Epithelial cell of prostate (primary cell): ENCODE results near the gene CXCL12.

Experiments
- DNase-seq: peaks from one replicate; pipeline ENCODE4 v3.0.0-alpha.2; 2011; ENCODE audit warnings: low read depth, low spot score
- H3K27ac ChIP-seq: fragments of 450-650 bp; 2 replicates; pipeline ENCODE4 v1.5.1; 2017; ENCODE audit warnings: mild to moderate bottlenecking

The CXCL12 gene

GRCh38 chr10:44385026-44385695, at the start of gene CXCL12:
CXCL12 (minus strand) TSS chr10:44385097; CDS start chr10:44385005, 92 bp downstream.
- DNase-seq, result no peak

GRCh38 chr10:44427479-44427878, 42.6 kb upstream of the CXCL12 start:
- no peak overlapping the region for H3K27ac ChIP-seq
- no peak for DNase-seq

More at GRCh38 chr10:44385026-44385695, at the start of gene CXCL12:
- H3K27ac ChIP-seq, result no peak within 1 kb of the TSS

- DNase-seq, result no peak
Observed at GRCh38 chr10:44427037-44427436, 42.1 kb upstream of the CXCL12 start.

GRCh38 chr10:44426247-44427034, 41.5 kb upstream of the CXCL12 start:
- DNase-seq, result no peak
- H3K27ac ChIP-seq, result no peak overlapping the region

More at GRCh38 chr10:44427037-44427436, 42.1 kb upstream of the CXCL12 start:
- no peak overlapping the region for H3K27ac ChIP-seq

GRCh38 chr10:44425466-44425865, 40.6 kb upstream of the CXCL12 start:
- H3K27ac ChIP-seq, result no peak overlapping the region
- DNase-seq, result no peak

GRCh38 chr10:44424957-44425356, 40.1 kb upstream of the CXCL12 start:
- no peak for DNase-seq
- H3K27ac ChIP-seq, result no peak overlapping the region

- DNase-seq, result no peak
Observed at GRCh38 chr10:44424298-44424697, 39.4 kb upstream of the CXCL12 start.

GRCh38 chr10:44422570-44423101, 37.7 kb upstream of the CXCL12 start:
- no peak for DNase-seq
- H3K27ac ChIP-seq, result no peak overlapping the region

More at GRCh38 chr10:44424298-44424697, 39.4 kb upstream of the CXCL12 start:
- H3K27ac ChIP-seq, result no peak overlapping the region

GRCh38 chr10:44422153-44422552, 37.3 kb upstream of the CXCL12 start:
- no peak for DNase-seq
- H3K27ac ChIP-seq, result no peak overlapping the region

- no peak for DNase-seq
Observed at GRCh38 chr10:44419790-44420549, 35.1 kb upstream of the CXCL12 start.

GRCh38 chr10:44418637-44419036, 33.7 kb upstream of the CXCL12 start:
- no peak overlapping the region for H3K27ac ChIP-seq
- DNase-seq, result no peak

More at GRCh38 chr10:44419790-44420549, 35.1 kb upstream of the CXCL12 start:
- H3K27ac ChIP-seq, result no peak overlapping the region

GRCh38 chr10:44417761-44418160, 32.9 kb upstream of the CXCL12 start:
- DNase-seq, result no peak
- no peak overlapping the region for H3K27ac ChIP-seq

- H3K27ac ChIP-seq, result no peak overlapping the region
- DNase-seq, result no peak
Observed at GRCh38 chr10:44416936-44417335, 32.0 kb upstream of the CXCL12 start.

GRCh38 chr10:44416021-44416771, 31.3 kb upstream of the CXCL12 start:
- DNase-seq, result no peak
- no peak overlapping the region for H3K27ac ChIP-seq

GRCh38 chr10:44415121-44415520, 30.2 kb upstream of the CXCL12 start:
- no peak for DNase-seq
- no peak overlapping the region for H3K27ac ChIP-seq

- no peak overlapping the region for H3K27ac ChIP-seq
- DNase-seq, result no peak
Observed at GRCh38 chr10:44413416-44413815, 28.5 kb upstream of the CXCL12 start.

- no peak for DNase-seq
Observed at GRCh38 chr10:44411251-44411650, 26.4 kb upstream of the CXCL12 start.

GRCh38 chr10:44404741-44405437, 20.0 kb upstream of the CXCL12 start:
- H3K27ac ChIP-seq, result no peak overlapping the region
- DNase-seq, result no peak

More at GRCh38 chr10:44411251-44411650, 26.4 kb upstream of the CXCL12 start:
- H3K27ac ChIP-seq, result no peak overlapping the region
